Measurements from ENCODE around the gene C9orf57. TPM values are rescaled to one million over a fixed set of nuclear protein-coding genes. Genes with fewer than 3 reads are reported as not detected.
"Not testable (repeated sequence)": the region's sequence is repeated elsewhere in the genome, so short reads cannot be mapped to it uniquely, and the experiment has no call there.

Gene C9orf57
- total RNA-seq, 1 donor from 2014 or later: not detected

GRCh38 chr9:72012646-72013045 is 47.8 kb downstream of the C9orf57 start:
- CTCF ChIA-PET: interaction anchor here (1.8 kb wide), 1 partner anchor 12 kb away, joined by 6 read pairs; no protein-coding TSS in a partner anchor
- Mint-ChIP-seq H3K36me3 (ENCODE audit: low read depth) (no peaks in the 10 kb centered on the region), H3K27me3 (no peaks in the 10 kb centered on the region), H3K9me3 (no peaks in the 10 kb centered on the region), H3K4me1 (no peaks in the 10 kb centered on the region), H3K27ac (no peak overlapping the region), H3K4me3 (no peak overlapping the region)
- POLR2A ChIA-PET: interaction anchor here (0.6 kb wide), 1 partner anchor 1016 kb away, joined by 3 read pairs; no protein-coding TSS in a partner anchor
- ATAC-seq (ENCODE audit: low read depth) (no peak), DNase-seq (no peak)
- TF ChIP-seq CTCF (IDR thresholded peaks at IDR 0.05): no peak
- intact Hi-C loops (cut with micrococcal nuclease): no loop called here

- CTCF ChIA-PET: interaction anchor here (1.2 to 2.3 kb wide), 2 partner anchors 17 to 31 kb away, joined by 3 to 9 read pairs; no protein-coding TSS in a partner anchor
- DNase-seq; H3K4me1 Mint-ChIP-seq; H3K36me3 Mint-ChIP-seq (ENCODE audit: low read depth); H3K27me3 Mint-ChIP-seq; H3K27ac Mint-ChIP-seq; intact Hi-C loops (cut with micrococcal nuclease); POLR2A ChIA-PET; H3K4me3 Mint-ChIP-seq; ATAC-seq (ENCODE audit: low read depth); H3K9me3 Mint-ChIP-seq: not testable (repeated sequence)
Measured at GRCh38 chr9:72007726-72008125, 52.7 kb downstream of the C9orf57 start.

GRCh38 chr9:72006501-72006900 is 53.9 kb downstream of the C9orf57 start:
- H3K9me3 Mint-ChIP-seq: no peaks in the 10 kb centered on the region
- CTCF ChIA-PET: interaction anchor here (2.3 kb wide), 1 partner anchor 19 kb away, joined by 9 read pairs; no protein-coding TSS in a partner anchor
- intact Hi-C loops (cut with micrococcal nuclease): no loop called here

GRCh38 chr9:72005451-72005850 is 55.0 kb downstream of the C9orf57 start:
- Mint-ChIP-seq H3K27me3 (peaks cover 2% of the 10 kb centered on the region), H3K4me3 (no peak overlapping the region), H3K9me3 (peaks cover 4% of the 10 kb centered on the region), H3K36me3 (ENCODE audit: low read depth) (no peaks in the 10 kb centered on the region), H3K4me1 (no peaks in the 10 kb centered on the region), H3K27ac (no peak overlapping the region)
- CTCF ChIA-PET: no interaction called here
- no peak for TF ChIP-seq CTCF (IDR thresholded peaks at IDR 0.05)
- DNase-seq: no peak
- no peak for ATAC-seq (ENCODE audit: low read depth)
- intact Hi-C loops (cut with micrococcal nuclease): no loop called here
- POLR2A ChIA-PET: no interaction called here

More at GRCh38 chr9:72006501-72006900, 53.9 kb downstream of the C9orf57 start:
- no peak for TF ChIP-seq CTCF (IDR thresholded peaks at IDR 0.05)
- no peak for DNase-seq
- Mint-ChIP-seq H3K27me3 (peaks cover 2% of the 10 kb centered on the region), H3K27ac (no peak overlapping the region), H3K4me1 (no peaks in the 10 kb centered on the region), H3K36me3 (ENCODE audit: low read depth) (no peaks in the 10 kb centered on the region), H3K4me3 (no peak overlapping the region)
- POLR2A ChIA-PET: no interaction called here
- ATAC-seq (ENCODE audit: low read depth): no peak

Other genes starting within 250 kb of the C9orf57 start
- gene ABHD17B, start 149.4 kb downstream of the C9orf57 start, total RNA-seq: 17.0 and 18.6 TPM in 2 replicates
- 9.5 and 9.8 TPM in 2 replicates for gene C9orf85, start 149.0 kb downstream of the C9orf57 start, total RNA-seq
- 0.18 TPM in 1 of 2 replicates, not detected in the other for gene GDA, start 88.8 kb upstream of the C9orf57 start, total RNA-seq